ENCODE data around the gene OR11G2. TPM values are rescaled to one million over a fixed set of nuclear protein-coding genes. Genes with fewer than 3 reads are reported as not detected.
"Not testable (repeated sequence)": the region's sequence is repeated elsewhere in the genome, so short reads cannot be mapped to it uniquely, and the experiment has no call there.

Gene OR11G2
- total RNA-seq, 1 experiment from 2014 or later: not detected

GRCh38 chr14:20204721-20205120 is 14.0 kb downstream of the OR11G2 start:
- Histone ChIP-seq H3K4me1 (ENCODE audit: insufficient read depth, low read length) (no peaks in the 10 kb centered on the region), H2AFZ (ENCODE audit: low read length) (no peak overlapping the region), H3K27me3 (ENCODE audit: low read length) (no peaks in the 10 kb centered on the region; the same call in 1 of the 2 replicates), H3K9ac (ENCODE audit: low read length) (no peak overlapping the region), H3F3A (ENCODE audit: low read length, unreplicated experiment) (no peaks in the 10 kb centered on the region), H3K36me3 (ENCODE audit: low read depth, low read length) (no peaks in the 10 kb centered on the region), H3K4me2 (ENCODE audit: low read length) (no peak overlapping the region), H3K9me3 (ENCODE audit: low read length) (no peaks in the 10 kb centered on the region), H3K9me2 (replicated peaks; ENCODE audit: low read length) (no peaks in the 10 kb centered on the region), H3K79me2 (ENCODE audit: low read length) (no peaks in the 10 kb centered on the region), H3K27ac (ENCODE audit: low read length) (no peak overlapping the region), H4K20me1 (ENCODE audit: low read length) (no peaks in the 10 kb centered on the region), H3K4me3 (ENCODE audit: low read length) (no peak overlapping the region)
- intact Hi-C loops (cut with micrococcal nuclease): no loop called here
- CTCF ChIA-PET: no interaction called here
- DNase-seq (no peak), ATAC-seq (no peak)
- POLR2A ChIA-PET (ENCODE audit: unreplicated experiment): no interaction called here
- no peak for TF ChIP-seq EZH2phosphoT487 (IDR thresholded peaks at IDR 0.05; ENCODE audit: borderline replicate concordance, low read length)
- TF ChIP-seq EZH2 (IDR thresholded peaks at IDR 0.05; ENCODE audit: low read length, unreplicated experiment): no peak
- no peak for TF ChIP-seq CTCF (conservative IDR thresholded peaks at IDR 0.05; ENCODE audit: low read depth, low read length)
- no TSS peak for BruUV-seq (replicated peaks)

- DNase-seq: no peak
- H3K36me3 ChIP-seq (ENCODE audit: low read depth, low read length): no peaks in the 10 kb centered on the region
- H3K4me1 ChIP-seq (ENCODE audit: insufficient read depth, low read length): no peaks in the 10 kb centered on the region
- H3K9ac ChIP-seq (ENCODE audit: low read length): no peak overlapping the region
- TF ChIP-seq CTCF (conservative IDR thresholded peaks at IDR 0.05; ENCODE audit: low read depth, low read length): no peak
- TF ChIP-seq EZH2 (IDR thresholded peaks at IDR 0.05; ENCODE audit: low read length, unreplicated experiment): no peak
- no peak for TF ChIP-seq EZH2phosphoT487 (IDR thresholded peaks at IDR 0.05; ENCODE audit: borderline replicate concordance, low read length)
- no peak overlapping the region for H3K4me2 ChIP-seq (ENCODE audit: low read length)
- no TSS peak for BruUV-seq (replicated peaks)
- H3K27me3 ChIP-seq (ENCODE audit: low read length): peaks cover 3% of the 10 kb centered on the region; the same call in 1 of the 2 replicates
- no peaks in the 10 kb centered on the region for H3F3A ChIP-seq (ENCODE audit: low read length, unreplicated experiment)
- H3K9me2 ChIP-seq (replicated peaks; ENCODE audit: low read length): no peaks in the 10 kb centered on the region
- H4K20me1 ChIP-seq (ENCODE audit: low read length): no peaks in the 10 kb centered on the region
- CTCF ChIA-PET: no interaction called here
- H3K4me3 ChIP-seq (ENCODE audit: low read length): no peak overlapping the region
- no peaks in the 10 kb centered on the region for H3K79me2 ChIP-seq (ENCODE audit: low read length)
- ATAC-seq: no peak
- no peak overlapping the region for H2AFZ ChIP-seq (ENCODE audit: low read length)
- POLR2A ChIA-PET (ENCODE audit: unreplicated experiment): no interaction called here
- H3K9me3 ChIP-seq (ENCODE audit: low read length): no peaks in the 10 kb centered on the region
- no peak overlapping the region for H3K27ac ChIP-seq (ENCODE audit: low read length)
- intact Hi-C loops (cut with micrococcal nuclease): no loop called here
These were observed 18.9 kb downstream of the OR11G2 start for GRCh38 chr14:20209595-20209994.

- POLR2A ChIA-PET (ENCODE audit: unreplicated experiment); H4K20me1 ChIP-seq (ENCODE audit: low read length); H2AFZ ChIP-seq (ENCODE audit: low read length); H3K9ac ChIP-seq (ENCODE audit: low read length); DNase-seq; ATAC-seq; H3K4me1 ChIP-seq (ENCODE audit: insufficient read depth, low read length); H3K27ac ChIP-seq (ENCODE audit: low read length); H3K27me3 ChIP-seq (ENCODE audit: low read length); H3K36me3 ChIP-seq (ENCODE audit: low read depth, low read length); CTCF ChIA-PET; BruUV-seq (replicated peaks); H3K4me2 ChIP-seq (ENCODE audit: low read length); intact Hi-C loops (cut with micrococcal nuclease); H3K4me3 ChIP-seq (ENCODE audit: low read length); H3K9me3 ChIP-seq (ENCODE audit: low read length); H3F3A ChIP-seq (ENCODE audit: low read length, unreplicated experiment); H3K9me2 ChIP-seq (replicated peaks; ENCODE audit: low read length); H3K79me2 ChIP-seq (ENCODE audit: low read length): not testable (repeated sequence)
These were observed 21.7 kb downstream of the OR11G2 start for GRCh38 chr14:20212406-20212805.

All from PC-3 (cell line).